HG03432 (cell line): Measurements from ENCODE around the gene QSOX1.
A peak's percentile ranks its signal among the peaks of the same experiment; 100 is the strongest.

ENCODE experiments used
- ATAC-seq: cut with Tn5 transposase; IDR thresholded peaks from one replicate; pipeline ENCODE4 v1.9.1; 2021; ENCODE audit warnings: mild to moderate bottlenecking, moderate library complexity; ENCODE audit not compliant: unreplicated experiment

QSOX1 gene

DNA sequence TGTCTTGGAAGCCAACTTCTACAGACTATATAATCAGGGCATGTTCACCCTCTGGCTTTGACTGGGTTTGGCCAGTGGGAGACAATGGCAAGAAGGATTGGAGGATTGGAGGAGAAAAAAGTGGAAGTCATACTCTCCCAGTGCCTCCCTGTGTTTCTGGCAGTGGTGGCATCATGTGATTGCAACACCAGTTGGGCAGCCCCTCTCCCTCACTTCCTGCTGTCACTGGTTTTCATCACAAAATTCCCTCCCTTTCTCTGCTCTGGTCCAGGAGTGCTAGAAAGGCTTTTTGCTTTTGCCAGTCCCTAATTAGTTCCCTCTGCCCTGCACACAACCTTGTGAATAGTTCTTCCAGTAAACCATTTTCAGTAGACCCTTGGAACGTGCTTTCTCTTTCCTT, 3.7 kb upstream of the QSOX1 start:
- no peak for ATAC-seq

GRCh38 chr1:180151508-180151907, 3.2 kb upstream of the QSOX1 start:
- no peak for ATAC-seq

DNA sequence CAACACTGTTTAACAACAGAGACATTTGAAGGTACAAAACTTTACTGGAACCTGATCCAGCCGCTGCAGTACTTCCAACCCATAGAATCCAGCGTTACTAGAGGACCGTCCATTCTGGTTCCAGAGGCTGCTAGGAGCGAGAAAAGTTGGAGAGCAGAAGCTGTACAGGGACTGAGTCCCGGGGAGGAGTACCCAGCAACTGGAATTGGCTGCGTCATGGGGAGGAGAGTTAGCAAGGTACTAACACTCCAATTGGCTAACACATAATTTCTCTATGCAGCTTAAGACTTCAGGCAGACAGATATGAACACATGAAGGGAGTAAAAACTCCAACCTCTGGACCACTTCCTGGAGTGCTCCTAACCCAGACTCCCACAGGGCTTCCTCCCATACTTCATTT, 2.1 kb upstream of the QSOX1 start:
- ATAC-seq: no peak

- ATAC-seq: no peak
Measured at GRCh38 chr1:180153032-180153431, 1.6 kb upstream of the QSOX1 start.

DNA sequence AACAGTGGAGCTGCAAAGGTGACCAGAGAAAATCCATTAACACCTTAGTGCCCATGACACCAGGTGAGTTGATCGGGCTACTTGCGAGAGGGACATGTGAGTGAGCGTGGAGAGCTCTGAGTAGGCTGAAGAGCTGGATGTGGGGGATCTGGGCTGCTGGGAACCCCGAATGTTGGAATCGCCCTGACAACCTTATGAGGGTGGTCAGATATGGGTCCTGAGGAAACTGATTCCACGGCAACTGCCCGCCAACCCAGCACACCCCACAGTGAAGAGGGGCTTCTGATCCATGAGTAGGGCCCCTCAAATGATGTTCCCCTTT, 705 bp upstream of the QSOX1 start:
- no peak for ATAC-seq

GRCh38 chr1:180155182-180155682, 563 bp downstream of the QSOX1 start:
- ATAC-seq: peak; percentile 3

DNA sequence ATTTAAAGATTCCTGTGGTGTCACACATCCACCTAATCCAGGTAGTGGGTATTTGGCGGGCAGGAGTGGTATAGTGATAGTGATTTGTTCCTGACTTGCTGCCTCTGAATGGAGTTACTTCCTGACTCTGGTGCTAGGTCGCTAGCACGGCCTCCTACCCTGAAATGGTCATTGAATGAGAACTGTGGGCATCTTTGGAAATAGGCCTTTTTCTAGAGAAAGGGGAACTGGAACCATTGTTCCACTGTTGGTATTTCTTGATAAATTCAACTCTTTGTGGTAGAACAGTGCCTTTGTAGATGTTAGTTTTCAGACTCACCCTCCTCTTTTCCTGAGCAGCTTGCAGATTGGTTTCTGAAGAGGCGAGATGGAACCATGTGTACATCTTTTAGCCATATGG, 1.5 kb downstream of the QSOX1 start:
- ATAC-seq: no peak

GRCh38 chr1:180156631-180157091, 2.0 kb downstream of the QSOX1 start:
- ATAC-seq: no peak

- ATAC-seq: no peak
Measured at GRCh38 chr1:180157108-180157507, 2.4 kb downstream of the QSOX1 start.

GRCh38 chr1:180157576-180158057, 2.9 kb downstream of the QSOX1 start:
- no peak for ATAC-seq

GRCh38 chr1:180158149-180159147, 3.8 kb downstream of the QSOX1 start:
- ATAC-seq: no peak

DNA sequence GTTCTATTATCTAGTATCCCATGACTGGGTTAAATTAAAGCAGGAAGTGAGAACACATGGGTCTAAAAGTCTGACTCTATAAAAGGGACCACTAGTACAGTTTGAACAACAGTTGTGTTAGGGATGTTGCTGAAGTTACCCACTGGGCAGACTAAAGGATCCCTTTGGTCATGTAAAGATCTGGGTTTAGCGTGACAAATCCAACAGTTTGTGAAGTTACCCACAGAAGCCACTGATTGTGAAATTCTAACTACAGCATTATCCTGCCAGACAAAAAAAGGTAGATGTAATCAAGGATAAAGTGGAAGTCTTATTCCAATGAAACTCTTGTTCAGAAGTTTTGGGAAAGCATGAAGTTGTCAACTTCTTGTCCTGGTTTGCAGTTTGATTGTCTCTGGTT, 5.7 kb downstream of the QSOX1 start:
- ATAC-seq: no peak

DNA sequence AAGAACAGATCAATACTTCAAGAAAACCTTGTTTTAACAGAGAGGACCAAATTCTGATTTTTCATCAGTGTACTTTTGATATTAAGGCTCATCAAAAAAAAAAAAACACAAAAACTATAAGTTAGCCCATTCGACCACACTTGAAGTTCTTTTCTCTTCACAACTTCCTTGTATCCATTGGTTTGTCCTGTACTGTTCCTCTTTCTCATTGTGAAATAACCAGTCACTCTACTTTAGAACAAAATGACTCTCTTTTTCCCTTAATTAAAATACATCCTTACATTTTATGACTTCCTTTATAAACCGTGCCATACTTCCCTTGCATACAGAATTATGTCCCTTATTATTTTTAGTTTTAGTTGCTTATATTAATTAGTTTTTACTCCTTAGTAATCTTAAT, 8.4 kb downstream of the QSOX1 start:
- no peak for ATAC-seq

DNA sequence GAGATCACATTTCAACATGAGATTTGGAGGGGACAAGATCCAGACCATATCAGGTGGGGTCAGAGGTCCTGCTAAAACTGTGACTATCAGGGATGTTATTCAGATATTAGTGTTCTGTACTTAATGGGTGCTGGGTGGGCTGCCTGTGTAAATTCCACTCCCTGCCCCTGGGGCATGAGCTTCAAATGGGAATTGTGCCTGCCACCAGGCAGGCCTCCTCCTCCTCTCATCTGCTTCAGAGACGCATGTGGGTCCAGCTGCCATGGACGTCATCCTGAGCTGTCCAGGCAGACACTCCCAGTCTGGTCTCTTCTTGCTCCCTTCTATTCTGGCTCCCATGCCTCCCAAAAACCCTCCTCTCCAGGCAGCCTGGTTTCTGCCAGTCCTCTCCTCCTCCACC, 10.4 kb downstream of the QSOX1 start:
- ATAC-seq: no peak

DNA sequence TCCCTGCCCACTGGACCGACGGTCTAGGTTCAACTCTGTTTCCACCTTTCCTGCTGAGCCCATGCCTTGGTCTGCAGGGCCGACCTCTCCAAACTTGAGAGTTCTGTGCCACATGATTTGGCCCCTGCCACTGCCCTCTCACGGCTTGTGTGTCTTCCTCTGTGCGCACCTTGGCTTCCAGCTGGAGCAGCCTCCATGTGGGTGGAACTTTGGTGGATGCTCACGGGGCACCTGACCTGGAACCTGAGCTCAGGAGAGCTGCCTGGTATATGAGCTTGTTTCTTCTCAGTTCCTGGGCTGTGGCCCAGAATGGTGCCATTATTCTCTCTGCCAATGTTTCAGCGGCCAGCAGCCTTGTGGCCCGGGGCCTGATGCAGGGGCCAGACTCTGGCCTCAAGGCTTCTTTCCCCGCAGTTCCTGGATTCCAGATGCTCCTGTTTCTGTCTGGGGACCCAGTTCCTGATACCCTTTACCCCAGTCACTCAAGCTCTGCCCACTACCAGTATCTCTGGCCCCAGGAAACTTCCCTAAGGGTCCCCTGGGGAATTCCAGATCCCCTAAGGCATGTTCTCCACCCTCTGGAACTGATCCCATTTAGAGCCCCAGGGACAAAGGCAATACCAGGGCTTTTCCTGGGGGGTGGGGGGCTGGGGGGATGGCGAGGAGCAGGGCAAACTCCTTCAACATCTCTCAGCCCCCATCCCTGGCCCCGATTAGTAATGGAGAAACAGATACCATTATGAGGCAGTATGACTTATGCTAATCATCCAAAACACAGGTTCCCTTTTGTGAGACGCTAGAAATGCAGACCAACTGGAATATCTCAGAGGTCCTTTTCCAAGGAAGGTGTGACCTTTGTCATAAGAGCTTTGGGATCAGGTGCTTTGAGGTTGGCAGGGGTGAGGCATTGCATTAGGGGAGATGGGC, 11.1 kb downstream of the QSOX1 start:
- no peak for ATAC-seq

DNA sequence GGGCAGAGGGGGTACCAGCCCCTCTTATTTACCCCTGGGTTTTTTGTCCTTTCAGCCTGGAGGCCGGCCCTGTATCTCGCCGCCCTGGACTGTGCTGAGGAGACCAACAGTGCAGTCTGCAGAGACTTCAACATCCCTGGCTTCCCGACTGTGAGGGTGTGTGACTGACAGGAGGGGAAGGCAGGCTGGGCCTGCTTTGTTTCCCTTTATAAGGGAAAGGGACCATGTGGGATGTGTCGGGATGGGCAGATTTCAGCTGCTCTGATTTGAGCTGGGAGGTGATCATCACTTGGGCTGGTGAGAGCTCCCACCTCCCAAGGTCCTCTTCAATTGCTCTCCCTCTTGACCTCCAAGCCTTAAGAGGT, 11.7 kb downstream of the QSOX1 start:
- no peak for ATAC-seq

- ATAC-seq: no peak
Measured at GRCh38 chr1:180167021-180167701, 12.5 kb downstream of the QSOX1 start.

DNA sequence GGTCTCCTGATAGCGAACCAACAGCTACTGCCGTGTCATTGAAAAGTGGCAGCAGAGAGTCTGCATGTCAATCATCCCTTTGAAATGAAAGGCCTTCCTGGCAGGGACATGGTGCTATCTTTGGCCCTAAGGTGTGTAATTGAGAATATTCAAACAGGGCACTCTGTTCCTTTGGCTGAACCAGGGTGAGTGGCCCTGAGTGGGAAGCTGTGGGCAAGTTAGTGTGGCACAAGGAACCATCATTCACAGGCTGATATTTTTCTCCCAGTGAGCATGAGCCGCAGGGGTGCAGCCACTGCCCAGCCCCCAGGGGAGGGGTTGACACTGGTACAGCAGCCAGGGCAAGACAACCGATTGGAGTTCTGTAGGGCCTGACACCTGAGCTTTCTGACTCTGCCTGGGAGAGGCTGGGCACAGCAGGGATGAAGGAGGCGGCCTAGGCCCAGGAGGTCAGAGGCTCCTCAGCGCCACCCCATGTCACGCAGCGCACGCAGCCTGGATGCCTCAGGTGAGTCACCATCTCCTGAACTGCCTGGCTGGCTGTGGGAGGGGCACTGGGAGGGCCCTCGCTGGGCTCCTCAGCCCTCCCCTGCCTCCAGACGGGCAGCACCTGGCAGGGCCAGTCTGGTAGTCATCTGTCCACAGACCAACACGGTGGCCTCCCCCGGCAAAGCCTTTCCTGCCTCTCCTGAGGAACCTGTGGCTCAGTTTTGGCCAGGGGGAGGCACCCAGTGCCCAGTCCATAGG, 13.2 kb downstream of the QSOX1 start:
- ATAC-seq: no peak

- ATAC-seq: peak; percentile 59
Measured at GRCh38 chr1:180168786-180169639, 14.3 kb downstream of the QSOX1 start.
